ENCODE data around the gene ARHGAP27. TPM values are rescaled to one million over a fixed set of nuclear protein-coding genes. Genes with fewer than 3 reads are reported as not detected.

Gene ARHGAP27
- total RNA-seq, 1 experiment from 2014 or later: 39.2 TPM

GRCh38 chr17:45395569-45396415, 36.9 kb downstream of the ARHGAP27 start:
- no peak for TF ChIP-seq CTCF (IDR thresholded peaks at IDR 0.05)
- no peak for TF ChIP-seq POLR2AphosphoS5 (IDR thresholded peaks at IDR 0.05; ENCODE audit: low read depth, low read length)
- no peak for TF ChIP-seq REST (IDR thresholded peaks at IDR 0.05; ENCODE audit: insufficient read depth in 1 of 2, low read depth in 2 of 2, low read length in 1 of 2)
- TF ChIP-seq SIN3A (IDR thresholded peaks at IDR 0.05; ENCODE audit: borderline replicate concordance, insufficient read depth, low read depth, low read length): no peak
- no peak for TF ChIP-seq TCF7L2 (IDR thresholded peaks at IDR 0.05; ENCODE audit: low read depth, low read length)
- in situ Hi-C loops (cut with HindIII; ENCODE audit: low pct_unique_long_range_greater_than_20kb, low sequenced_read_pairs) (no loop called here), intact Hi-C loops (cut with micrococcal nuclease; ENCODE audit: unreplicated experiment) (no loop called here)
- H3K27me3 ChIP-seq (ENCODE audit: control insufficient read depth, insufficient read depth, low read length): no peaks in the 10 kb centered on the region
- H3K4me3 ChIP-seq (ENCODE audit: low read depth in 2 of 2, low read length in 2 of 2): no peak overlapping the region
- H3K36me3 ChIP-seq (ENCODE audit: control insufficient read depth, insufficient read depth, low read length): no peaks in the 10 kb centered on the region
- H3K4me1 ChIP-seq (ENCODE audit: control insufficient read depth, insufficient read depth, low read length): no peaks in the 10 kb centered on the region; the same call in 1 of the 2 replicates
- CTCF ChIA-PET: interaction anchor here (0.6 to 2.7 kb wide), 2 partner anchors 30 to 766 kb away, joined by 3 to 11 read pairs; no protein-coding TSS in a partner anchor
- ATAC-seq (no peak), DNase-seq (ENCODE audit: low read depth, low spot score) (no peak)
- no peaks in the 10 kb centered on the region for H3K9me3 ChIP-seq (ENCODE audit: control insufficient read depth, insufficient read depth, low read depth, low read length)
- BruUV-seq (replicated peaks): no TSS peak
- H3K27ac ChIP-seq (ENCODE audit: low read length): no peak overlapping the region
- POLR2A ChIA-PET: interaction anchor here (0.7 kb wide), 1 partner anchor 78 kb away, joined by 7 read pairs; no protein-coding TSS in a partner anchor

GRCh38 chr17:45394913-45395568, 37.6 kb downstream of the ARHGAP27 start:
- TF ChIP-seq SIN3A (IDR thresholded peaks at IDR 0.05; ENCODE audit: borderline replicate concordance, insufficient read depth, low read depth, low read length): no peak
- peak; percentile 78 for TF ChIP-seq CTCF (IDR thresholded peaks at IDR 0.05)
- DNase-seq (ENCODE audit: low read depth, low spot score) (no peak), ATAC-seq (peak; percentile 69)
- H3K36me3 ChIP-seq (ENCODE audit: control insufficient read depth, insufficient read depth, low read length): no peaks in the 10 kb centered on the region
- POLR2A ChIA-PET: interaction anchor here (0.6 kb wide), 1 partner anchor 28 kb away, joined by 3 read pairs; no protein-coding TSS in a partner anchor
- CTCF ChIA-PET: interaction anchor here (2.7 kb wide), 1 partner anchor 31 kb away, joined by 11 read pairs; no protein-coding TSS in a partner anchor
- H3K27ac ChIP-seq (ENCODE audit: low read length): no peak overlapping the region
- H3K4me1 ChIP-seq (ENCODE audit: control insufficient read depth, insufficient read depth, low read length): no peaks in the 10 kb centered on the region; the same call in 1 of the 2 replicates
- no peak overlapping the region for H3K4me3 ChIP-seq (ENCODE audit: low read depth in 2 of 2, low read length in 2 of 2)
- intact Hi-C loops (cut with micrococcal nuclease; ENCODE audit: unreplicated experiment): no loop called here
- H3K9me3 ChIP-seq (ENCODE audit: control insufficient read depth, insufficient read depth, low read depth, low read length): no peaks in the 10 kb centered on the region
- no peaks in the 10 kb centered on the region for H3K27me3 ChIP-seq (ENCODE audit: control insufficient read depth, insufficient read depth, low read length)
- no TSS peak for BruUV-seq (replicated peaks)
- in situ Hi-C loops (cut with HindIII; ENCODE audit: low pct_unique_long_range_greater_than_20kb, low sequenced_read_pairs): no loop called here
